ENCODE results near the gene ITPA. TPM values are rescaled to one million over a fixed set of nuclear protein-coding genes. Genes with fewer than 3 reads are reported as not detected.

ITPA gene
- total and polyA plus RNA-seq, 2 of the 13 experiments (the other 11 are each of a cell fraction or from before 2014, with no cell fraction given), result 60.1 to 103 TPM

GRCh38 chr20:3239026-3239866, 29.9 kb downstream of the ITPA start, which contains the start of gene SLC4A11 (continued):
- TF ChIP-seq HMGXB4 (CRISPR knock-in tag; IDR thresholded peaks at IDR 0.05; ENCODE audit: borderline replicate concordance in 1 of 2, low read depth in 1 of 2), result 0 out of 4 replicates have a peak, but pooled peaks of 1 of the 2 experiments have one; percentile 18
- TF ChIP-seq JUN (CRISPR knock-in tag; IDR thresholded peaks at IDR 0.05), result no peak
- peak; percentile 43; the same call in 1 of the 2 replicates for TF ChIP-seq ZFP36L2 (CRISPR knock-in tag; IDR thresholded peaks at IDR 0.05)
- no peak for TF ChIP-seq BCLAF1 (IDR thresholded peaks at IDR 0.05)
- peak; percentile 55 for TF ChIP-seq HIC2 (CRISPR knock-in tag; IDR thresholded peaks at IDR 0.05; ENCODE audit: low read depth)
- peak; percentile 71 for TF ChIP-seq ZNF274 (CRISPR knock-in tag; IDR thresholded peaks at IDR 0.05)
- TF ChIP-seq GZF1 (CRISPR knock-in tag; IDR thresholded peaks at IDR 0.05), result no peak; the same call in 1 of the 2 replicates
- TF ChIP-seq STAT5B (CRISPR knock-in tag; IDR thresholded peaks at IDR 0.05), result no peak
- peak; percentile 13 for TF ChIP-seq PHF5A (CRISPR knock-in tag; IDR thresholded peaks at IDR 0.05; ENCODE audit: low read depth, unreplicated experiment)
- no peak for TF ChIP-seq ZNF382 (CRISPR knock-in tag; IDR thresholded peaks at IDR 0.05; ENCODE audit: borderline replicate concordance)
- TF ChIP-seq RARG (CRISPR knock-in tag; IDR thresholded peaks at IDR 0.05; ENCODE audit: low read depth), result no peak
- no peak for TF ChIP-seq IRF2 (CRISPR knock-in tag; IDR thresholded peaks at IDR 0.05)
- peak; percentile 69; the same call in 1 of the 2 replicates for TF ChIP-seq ZFP90 (CRISPR knock-in tag; IDR thresholded peaks at IDR 0.05; ENCODE audit: borderline replicate concordance)
- peak; percentile 70 for TF ChIP-seq KMT2A (CRISPR knock-in tag; IDR thresholded peaks at IDR 0.05)
- TF ChIP-seq ZNF281 (CRISPR knock-in tag; IDR thresholded peaks at IDR 0.05; ENCODE audit: borderline replicate concordance), result no peak
- TF ChIP-seq ZNF337 (CRISPR knock-in tag; IDR thresholded peaks at IDR 0.05; ENCODE audit: borderline replicate concordance, low read depth), result no peak
- no peak for TF ChIP-seq ZNF790 (CRISPR knock-in tag; IDR thresholded peaks at IDR 0.05; ENCODE audit: borderline replicate concordance)
- TF ChIP-seq ZNF75D (CRISPR knock-in tag; IDR thresholded peaks at IDR 0.05; ENCODE audit: borderline replicate concordance), result no peak
- TF ChIP-seq ATM (IDR thresholded peaks at IDR 0.05; ENCODE audit: borderline replicate concordance), result no peak

Data from HepG2 (cell line).